ENCODE data around the gene CLHC1. TPM values are rescaled to one million over a fixed set of nuclear protein-coding genes. Genes with fewer than 3 reads are reported as not detected.
"Not testable (repeated sequence)": the region's sequence is repeated elsewhere in the genome, so short reads cannot be mapped to it uniquely, and the experiment has no call there.

Gene CLHC1
- total RNA-seq, 1 experiment from 2014 or later, result 3.9 TPM

- ChIA-PET POLR2A (ENCODE audit: unreplicated experiment) (no interaction called here), CTCF (no interaction called here)
- H3K36me3 ChIP-seq (ENCODE audit: low read depth, low read length), result peaks cover 36% of the 10 kb centered on the region
- no peak overlapping the region for H2AFZ ChIP-seq (ENCODE audit: low read length)
- peaks cover 4% of the 10 kb centered on the region for H3F3A ChIP-seq (ENCODE audit: low read length, unreplicated experiment)
- no TSS peak for BruUV-seq (replicated peaks)
- H3K4me2 ChIP-seq (ENCODE audit: low read length), result no peak overlapping the region
- no peak overlapping the region for H3K27ac ChIP-seq (ENCODE audit: low read length)
- no peak overlapping the region for H3K4me3 ChIP-seq (ENCODE audit: low read length)
- no peak for TF ChIP-seq EZH2phosphoT487 (IDR thresholded peaks at IDR 0.05; ENCODE audit: borderline replicate concordance, low read length)
- TF ChIP-seq CTCF (conservative IDR thresholded peaks at IDR 0.05; ENCODE audit: low read depth, low read length), result no peak
- TF ChIP-seq EZH2 (IDR thresholded peaks at IDR 0.05; ENCODE audit: low read length, unreplicated experiment), result no peak
- intact Hi-C loops (cut with micrococcal nuclease), result no loop called here
- H3K79me2 ChIP-seq (ENCODE audit: low read length), result no peaks in the 10 kb centered on the region
- H4K20me1 ChIP-seq (ENCODE audit: low read length), result no peaks in the 10 kb centered on the region
- no peak overlapping the region for H3K9ac ChIP-seq (ENCODE audit: low read length)
- H3K9me2 ChIP-seq (replicated peaks; ENCODE audit: low read length), result no peaks in the 10 kb centered on the region
- H3K4me1 ChIP-seq (ENCODE audit: insufficient read depth, low read length), result no peaks in the 10 kb centered on the region
- no peak for ATAC-seq
- no peaks in the 10 kb centered on the region for H3K9me3 ChIP-seq (ENCODE audit: low read length)
- DNase-seq, result no peak
- H3K27me3 ChIP-seq (ENCODE audit: low read length), result no peaks in the 10 kb centered on the region
These were observed 10.5 kb upstream of the CLHC1 start for GRCh38 chr2:55242617-55243016.

DNA sequence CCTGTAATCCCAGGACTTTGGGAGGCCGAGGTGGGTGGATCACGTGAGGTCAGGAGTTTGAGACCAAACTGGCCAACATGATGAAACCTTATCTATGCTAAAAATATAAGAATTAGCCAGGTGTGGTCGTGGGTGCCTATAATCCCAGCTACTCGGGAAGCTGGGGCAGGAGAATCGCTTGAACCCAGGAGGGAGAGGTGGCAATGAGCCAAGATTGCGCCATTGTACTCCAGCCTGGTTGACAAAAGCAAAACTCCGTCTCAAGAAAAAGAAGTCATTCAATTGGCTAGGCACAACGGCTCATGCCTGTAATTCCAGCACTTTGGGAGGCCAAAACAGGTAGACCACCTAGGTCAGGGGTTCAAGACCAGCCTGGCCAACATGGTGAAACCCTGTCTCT, 9.5 kb upstream of the CLHC1 start:
- H3K9me2 ChIP-seq (replicated peaks; ENCODE audit: low read length); H3K4me2 ChIP-seq (ENCODE audit: low read length); H3K79me2 ChIP-seq (ENCODE audit: low read length); BruUV-seq (replicated peaks); H3K27me3 ChIP-seq (ENCODE audit: low read length); CTCF ChIA-PET; H3K27ac ChIP-seq (ENCODE audit: low read length); H3K9ac ChIP-seq (ENCODE audit: low read length); intact Hi-C loops (cut with micrococcal nuclease); H4K20me1 ChIP-seq (ENCODE audit: low read length); ATAC-seq; H2AFZ ChIP-seq (ENCODE audit: low read length); H3K4me1 ChIP-seq (ENCODE audit: insufficient read depth, low read length); H3K9me3 ChIP-seq (ENCODE audit: low read length); DNase-seq; H3K4me3 ChIP-seq (ENCODE audit: low read length); H3F3A ChIP-seq (ENCODE audit: low read length, unreplicated experiment); POLR2A ChIA-PET (ENCODE audit: unreplicated experiment): not testable (repeated sequence)
- peaks cover 42% of the 10 kb centered on the region for H3K36me3 ChIP-seq (ENCODE audit: low read depth, low read length)

DNA sequence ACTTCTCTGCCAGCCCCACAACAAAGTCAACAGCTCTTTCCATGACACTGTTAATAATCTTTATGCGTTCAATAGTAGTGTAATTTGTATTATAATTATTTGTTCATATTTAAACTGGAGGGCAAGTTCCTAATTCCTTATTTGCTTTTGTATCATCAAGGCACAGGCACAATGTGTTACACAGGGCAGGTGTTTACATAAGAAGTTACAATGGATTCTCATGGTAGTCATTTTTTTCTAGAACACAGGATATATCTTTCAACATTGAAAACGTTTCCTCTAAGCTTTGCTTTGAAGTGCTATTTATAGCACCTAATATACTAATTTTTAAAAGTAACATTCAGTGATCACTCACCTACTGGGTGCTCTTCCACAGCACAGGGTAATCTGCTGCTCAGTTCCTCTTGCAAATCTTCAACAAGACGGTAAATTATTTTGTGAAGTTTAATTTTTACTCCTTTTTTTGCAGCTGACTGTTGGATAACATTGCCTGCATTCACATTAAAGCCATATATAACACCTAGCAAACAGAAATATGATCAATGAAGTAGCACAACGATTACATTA, 7.6 kb upstream of the CLHC1 start:
- H3K4me2 ChIP-seq (ENCODE audit: low read length), result no peak overlapping the region
- intact Hi-C loops (cut with micrococcal nuclease), result loop anchor here (10.0 kb wide), 1 partner anchor 275 kb away; the partner anchor contains the start of gene CFAP36
- ChIA-PET POLR2A (ENCODE audit: unreplicated experiment) (no interaction called here), CTCF (no interaction called here)
- peaks cover 5% of the 10 kb centered on the region for H3K4me1 ChIP-seq (ENCODE audit: insufficient read depth, low read length)
- no peak overlapping the region for H3K9ac ChIP-seq (ENCODE audit: low read length)
- BruUV-seq (replicated peaks), result no TSS peak
- peaks cover 11% of the 10 kb centered on the region for H3F3A ChIP-seq (ENCODE audit: low read length, unreplicated experiment)
- H3K27ac ChIP-seq (ENCODE audit: low read length), result no peak overlapping the region
- H3K27me3 ChIP-seq (ENCODE audit: low read length), result no peaks in the 10 kb centered on the region
- TF ChIP-seq EZH2phosphoT487 (IDR thresholded peaks at IDR 0.05; ENCODE audit: borderline replicate concordance, low read length) (no peak), EZH2 (IDR thresholded peaks at IDR 0.05; ENCODE audit: low read length, unreplicated experiment) (no peak), CTCF (conservative IDR thresholded peaks at IDR 0.05; ENCODE audit: low read depth, low read length) (no peak)
- DNase-seq (no peak), ATAC-seq (no peak)
- no peaks in the 10 kb centered on the region for H3K9me3 ChIP-seq (ENCODE audit: low read length)
- H4K20me1 ChIP-seq (ENCODE audit: low read length), result peaks cover 17% of the 10 kb centered on the region
- peaks cover 14% of the 10 kb centered on the region for H3K79me2 ChIP-seq (ENCODE audit: low read length)
- no peaks in the 10 kb centered on the region for H3K9me2 ChIP-seq (replicated peaks; ENCODE audit: low read length)
- no peak overlapping the region for H2AFZ ChIP-seq (ENCODE audit: low read length)
- H3K4me3 ChIP-seq (ENCODE audit: low read length), result no peak overlapping the region
- H3K36me3 ChIP-seq (ENCODE audit: low read depth, low read length), result peaks cover 52% of the 10 kb centered on the region

All from PC-3 (cell line).